ENCODE results near the gene ZNF598. TPM values are rescaled to one million over a fixed set of nuclear protein-coding genes. Genes with fewer than 3 reads are reported as not detected.
A peak's percentile ranks its signal among the peaks of the same experiment; 100 is the strongest.

Gene ZNF598
- total and polyA plus RNA-seq, 2 of the 13 experiments (the other 11 are each of a cell fraction or from before 2014, with no cell fraction given), result 13.5 to 14.2 TPM

DNA sequence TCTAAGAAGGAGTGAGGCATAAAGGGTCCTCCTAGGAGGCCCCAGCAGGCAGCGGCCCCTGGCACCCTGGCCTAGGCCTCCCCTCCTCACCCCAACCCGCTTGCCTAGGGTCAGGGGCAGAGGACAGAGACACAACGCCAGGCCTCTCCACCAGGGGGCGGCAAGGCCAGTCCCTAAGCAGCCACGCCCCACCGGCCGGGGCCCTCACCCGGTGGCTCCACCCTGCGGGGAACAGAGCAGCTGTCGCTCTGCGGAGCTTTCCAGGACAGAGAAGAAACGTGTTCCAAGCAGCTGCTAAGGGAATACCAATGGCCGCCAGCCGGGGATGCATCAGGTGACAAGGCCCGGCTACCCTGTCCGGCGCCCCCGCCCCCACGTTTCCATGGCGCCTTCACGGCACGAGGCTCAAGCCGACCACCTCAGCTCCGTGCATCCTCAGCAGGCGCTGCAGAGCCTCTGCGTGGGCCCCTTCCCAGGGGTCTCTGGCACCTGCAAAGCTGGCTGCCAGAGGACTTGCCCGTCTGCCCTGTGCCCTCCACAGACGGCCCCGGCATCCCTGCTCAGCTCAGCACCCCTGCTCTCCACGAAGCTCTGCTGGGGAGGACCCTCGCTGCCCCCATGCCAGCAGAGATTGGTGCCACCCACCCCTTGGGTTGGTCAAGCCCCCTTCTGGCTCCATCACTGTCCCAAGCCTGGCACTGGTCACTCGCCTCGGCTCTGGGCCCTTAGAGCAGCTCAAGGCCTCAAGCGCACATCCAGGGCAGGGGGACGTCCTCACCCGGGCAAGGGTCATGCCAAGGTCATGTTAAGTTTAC lies 5.6 kb downstream of the ZNF598 start (continued):
- TF ChIP-seq, protein P1, sequence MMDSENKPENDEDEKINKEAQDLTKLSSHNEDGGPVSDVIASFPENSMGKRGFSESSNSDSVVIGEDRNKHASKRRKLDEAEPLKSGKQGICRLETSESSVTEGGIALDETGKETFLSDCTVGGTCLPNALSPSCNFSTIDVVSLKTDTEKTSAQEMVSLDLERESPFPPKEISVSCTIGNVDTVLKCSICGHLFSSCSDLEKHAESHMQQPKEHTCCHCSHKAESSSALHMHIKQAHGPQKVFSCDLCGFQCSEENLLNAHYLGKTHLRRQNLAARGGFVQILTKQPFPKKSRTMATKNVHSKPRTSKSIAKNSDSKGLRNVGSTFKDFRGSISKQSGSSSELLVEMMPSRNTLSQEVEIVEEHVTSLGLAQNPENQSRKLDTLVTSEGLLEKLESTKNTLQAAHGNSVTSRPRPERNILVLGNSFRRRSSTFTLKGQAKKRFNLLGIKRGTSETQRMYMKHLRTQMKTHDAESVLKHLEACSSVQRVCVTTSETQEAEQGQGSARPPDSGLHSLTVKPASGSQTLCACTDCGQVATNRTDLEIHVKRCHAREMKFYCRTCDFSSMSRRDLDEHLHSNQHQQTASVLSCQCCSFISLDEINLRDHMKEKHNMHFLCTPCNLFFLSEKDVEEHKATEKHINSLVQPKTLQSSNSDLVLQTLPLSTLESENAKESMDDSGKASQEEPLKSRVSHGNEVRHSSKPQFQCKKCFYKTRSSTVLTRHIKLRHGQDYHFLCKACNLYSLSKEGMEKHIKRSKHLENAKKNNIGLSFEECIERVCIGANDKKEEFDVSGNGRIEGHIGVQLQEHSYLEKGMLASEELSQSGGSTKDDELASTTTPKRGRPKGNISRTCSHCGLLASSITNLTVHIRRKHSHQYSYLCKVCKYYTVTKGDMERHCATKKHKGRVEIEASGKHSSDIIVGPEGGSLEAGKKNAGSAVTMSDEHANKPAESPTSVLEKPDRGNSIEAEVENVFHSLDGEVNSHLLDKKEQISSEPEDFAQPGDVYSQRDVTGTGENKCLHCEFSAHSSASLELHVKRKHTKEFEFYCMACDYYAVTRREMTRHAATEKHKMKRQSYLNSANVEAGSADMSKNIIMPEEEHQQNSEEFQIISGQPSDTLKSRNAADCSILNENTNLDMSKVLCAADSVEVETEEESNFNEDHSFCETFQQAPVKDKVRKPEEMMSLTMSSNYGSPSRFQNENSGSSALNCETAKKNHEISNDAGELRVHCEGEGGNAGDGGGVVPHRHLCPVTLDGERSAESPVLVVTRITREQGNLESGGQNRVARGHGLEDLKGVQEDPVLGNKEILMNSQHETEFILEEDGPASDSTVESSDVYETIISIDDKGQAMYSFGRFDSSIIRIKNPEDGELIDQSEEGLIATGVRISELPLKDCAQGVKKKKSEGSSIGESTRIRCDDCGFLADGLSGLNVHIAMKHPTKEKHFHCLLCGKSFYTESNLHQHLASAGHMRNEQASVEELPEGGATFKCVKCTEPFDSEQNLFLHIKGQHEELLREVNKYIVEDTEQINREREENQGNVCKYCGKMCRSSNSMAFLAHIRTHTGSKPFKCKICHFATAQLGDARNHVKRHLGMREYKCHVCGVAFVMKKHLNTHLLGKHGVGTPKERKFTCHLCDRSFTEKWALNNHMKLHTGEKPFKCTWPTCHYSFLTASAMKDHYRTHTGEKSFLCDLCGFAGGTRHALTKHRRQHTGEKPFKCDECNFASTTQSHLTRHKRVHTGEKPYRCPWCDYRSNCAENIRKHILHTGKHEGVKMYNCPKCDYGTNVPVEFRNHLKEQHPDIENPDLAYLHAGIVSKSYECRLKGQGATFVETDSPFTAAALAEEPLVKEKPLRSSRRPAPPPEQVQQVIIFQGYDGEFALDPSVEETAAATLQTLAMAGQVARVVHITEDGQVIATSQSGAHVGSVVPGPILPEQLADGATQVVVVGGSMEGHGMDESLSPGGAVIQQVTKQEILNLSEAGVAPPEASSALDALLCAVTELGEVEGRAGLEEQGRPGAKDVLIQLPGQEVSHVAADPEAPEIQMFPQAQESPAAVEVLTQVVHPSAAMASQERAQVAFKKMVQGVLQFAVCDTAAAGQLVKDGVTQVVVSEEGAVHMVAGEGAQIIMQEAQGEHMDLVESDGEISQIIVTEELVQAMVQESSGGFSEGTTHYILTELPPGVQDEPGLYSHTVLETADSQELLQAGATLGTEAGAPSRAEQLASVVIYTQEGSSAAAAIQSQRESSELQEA (CRISPR knock-in tag; IDR thresholded peaks at IDR 0.05; ENCODE audit: not compliant biosample characterization), result peak; percentile 56
- TF ChIP-seq ZBTB38 (CRISPR knock-in tag; IDR thresholded peaks at IDR 0.05), result peak; percentile 62; the same call in 1 of the 2 replicates
- TF ChIP-seq YY1 (IDR thresholded peaks at IDR 0.05; ENCODE audit: insufficient read depth, insufficient replicate concordance, low read depth, low read length), result peak; percentile 82
- peak; percentile 46; the same call in 1 of the 2 replicates for TF ChIP-seq TBX2 (CRISPR knock-in tag; IDR thresholded peaks at IDR 0.05; ENCODE audit: borderline replicate concordance)
- TF ChIP-seq MYC (CRISPR knock-in tag; IDR thresholded peaks at IDR 0.05; ENCODE audit: borderline replicate concordance), result peak; percentile 80; the same call in 1 of the 2 replicates
- no peak for TF ChIP-seq KMT2B (CRISPR knock-in tag; IDR thresholded peaks at IDR 0.05)
- TF ChIP-seq, protein P2, sequence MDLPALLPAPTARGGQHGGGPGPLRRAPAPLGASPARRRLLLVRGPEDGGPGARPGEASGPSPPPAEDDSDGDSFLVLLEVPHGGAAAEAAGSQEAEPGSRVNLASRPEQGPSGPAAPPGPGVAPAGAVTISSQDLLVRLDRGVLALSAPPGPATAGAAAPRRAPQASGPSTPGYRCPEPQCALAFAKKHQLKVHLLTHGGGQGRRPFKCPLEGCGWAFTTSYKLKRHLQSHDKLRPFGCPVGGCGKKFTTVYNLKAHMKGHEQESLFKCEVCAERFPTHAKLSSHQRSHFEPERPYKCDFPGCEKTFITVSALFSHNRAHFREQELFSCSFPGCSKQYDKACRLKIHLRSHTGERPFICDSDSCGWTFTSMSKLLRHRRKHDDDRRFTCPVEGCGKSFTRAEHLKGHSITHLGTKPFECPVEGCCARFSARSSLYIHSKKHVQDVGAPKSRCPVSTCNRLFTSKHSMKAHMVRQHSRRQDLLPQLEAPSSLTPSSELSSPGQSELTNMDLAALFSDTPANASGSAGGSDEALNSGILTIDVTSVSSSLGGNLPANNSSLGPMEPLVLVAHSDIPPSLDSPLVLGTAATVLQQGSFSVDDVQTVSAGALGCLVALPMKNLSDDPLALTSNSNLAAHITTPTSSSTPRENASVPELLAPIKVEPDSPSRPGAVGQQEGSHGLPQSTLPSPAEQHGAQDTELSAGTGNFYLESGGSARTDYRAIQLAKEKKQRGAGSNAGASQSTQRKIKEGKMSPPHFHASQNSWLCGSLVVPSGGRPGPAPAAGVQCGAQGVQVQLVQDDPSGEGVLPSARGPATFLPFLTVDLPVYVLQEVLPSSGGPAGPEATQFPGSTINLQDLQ (CRISPR knock-in tag; IDR thresholded peaks at IDR 0.05), result no peak
- TF ChIP-seq AKAP8 (CRISPR knock-in tag; IDR thresholded peaks at IDR 0.05), result 0 out of 2 replicates have a peak, but pooled peaks have one; percentile 58
- TF ChIP-seq MEF2D (CRISPR knock-in tag; IDR thresholded peaks at IDR 0.05), result 0 out of 2 replicates have a peak, but pooled peaks have one; percentile 35
- peak; percentile 63; the same call in 1 of the 2 replicates for TF ChIP-seq ZBTB25 (CRISPR knock-in tag; IDR thresholded peaks at IDR 0.05)
- TF ChIP-seq GZF1 (CRISPR knock-in tag; IDR thresholded peaks at IDR 0.05), result 0 out of 2 replicates have a peak, but pooled peaks have one; percentile 62
- peak; percentile 77 for TF ChIP-seq HOXA3 (CRISPR knock-in tag; IDR thresholded peaks at IDR 0.05)
- peak; percentile 37; the same call in 1 of the 2 replicates for TF ChIP-seq RARA (CRISPR knock-in tag; IDR thresholded peaks at IDR 0.05)
- no peak for TF ChIP-seq SRSF9 (IDR thresholded peaks at IDR 0.05; ENCODE audit: borderline replicate concordance, insufficient read depth, low read depth, low read length, poor library complexity, severe bottlenecking)
- peak; percentile 46; the same call in 1 of the 2 replicates for TF ChIP-seq ZNF598 (CRISPR knock-in tag; IDR thresholded peaks at IDR 0.05; ENCODE audit: borderline replicate concordance)
- TF ChIP-seq ZKSCAN8 (CRISPR knock-in tag; IDR thresholded peaks at IDR 0.05; ENCODE audit: borderline replicate concordance), result peak; percentile 68; the same call in 1 of the 2 replicates

All from HepG2 (cell line).